HFF-Myc (cell line): ENCODE data around the gene ARHGEF28.

ENCODE experiments used
- DNase-seq: peaks from one replicate; pipeline ENCODE4 v3.0.0-alpha.2; 2011; ENCODE audit warnings: low read depth; ENCODE audit errors: extremely low read depth
- H3K4me3 ChIP-seq: replicated peaks from 2 replicates; pipeline ENCODE4 v1.5.1; 2011; ENCODE audit warnings: low read depth, mild to moderate bottlenecking, control low read depth, low read length
- TF ChIP-seq, protein P1 (sequence below): IDR thresholded peaks from 2 replicates; pipeline ENCODE4 v1.5.1; 2012; ENCODE audit warnings: mild to moderate bottlenecking, low read depth, low read length, control low read depth; ENCODE audit errors: missing control alignments

The ARHGEF28 gene

DNA sequence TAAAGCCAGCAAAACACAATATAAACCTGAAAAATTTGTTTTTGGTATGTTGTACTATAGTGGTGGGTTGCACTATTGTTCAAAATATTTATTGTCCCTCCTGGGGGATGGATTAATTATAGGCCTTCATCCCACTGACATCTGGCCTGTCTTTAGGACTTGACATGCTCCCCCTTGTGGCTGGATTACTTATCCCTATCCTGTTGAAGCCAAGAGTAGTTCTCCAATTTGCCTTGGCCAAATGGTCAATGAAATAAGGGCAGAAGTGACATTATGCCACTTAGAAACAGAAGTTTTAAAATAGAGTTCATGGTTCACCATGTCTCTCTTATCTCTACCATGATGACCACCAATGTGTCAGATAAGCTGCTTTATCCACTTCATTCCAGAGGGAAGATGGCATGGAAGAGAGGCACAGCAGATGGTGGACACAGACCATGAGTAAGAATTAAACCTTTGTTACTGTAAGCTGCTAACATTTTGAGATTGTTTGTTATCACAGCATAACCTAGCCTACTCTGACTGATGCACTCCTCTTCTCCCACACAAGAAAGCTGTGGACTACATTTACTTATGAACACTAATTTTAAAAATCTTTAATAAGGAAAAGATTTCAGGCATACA, 29.2 kb upstream of the ARHGEF28 start:
- DNase-seq, result peak; percentile 26
- TF ChIP-seq, protein P1, sequence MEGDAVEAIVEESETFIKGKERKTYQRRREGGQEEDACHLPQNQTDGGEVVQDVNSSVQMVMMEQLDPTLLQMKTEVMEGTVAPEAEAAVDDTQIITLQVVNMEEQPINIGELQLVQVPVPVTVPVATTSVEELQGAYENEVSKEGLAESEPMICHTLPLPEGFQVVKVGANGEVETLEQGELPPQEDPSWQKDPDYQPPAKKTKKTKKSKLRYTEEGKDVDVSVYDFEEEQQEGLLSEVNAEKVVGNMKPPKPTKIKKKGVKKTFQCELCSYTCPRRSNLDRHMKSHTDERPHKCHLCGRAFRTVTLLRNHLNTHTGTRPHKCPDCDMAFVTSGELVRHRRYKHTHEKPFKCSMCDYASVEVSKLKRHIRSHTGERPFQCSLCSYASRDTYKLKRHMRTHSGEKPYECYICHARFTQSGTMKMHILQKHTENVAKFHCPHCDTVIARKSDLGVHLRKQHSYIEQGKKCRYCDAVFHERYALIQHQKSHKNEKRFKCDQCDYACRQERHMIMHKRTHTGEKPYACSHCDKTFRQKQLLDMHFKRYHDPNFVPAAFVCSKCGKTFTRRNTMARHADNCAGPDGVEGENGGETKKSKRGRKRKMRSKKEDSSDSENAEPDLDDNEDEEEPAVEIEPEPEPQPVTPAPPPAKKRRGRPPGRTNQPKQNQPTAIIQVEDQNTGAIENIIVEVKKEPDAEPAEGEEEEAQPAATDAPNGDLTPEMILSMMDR, result peak; percentile 73
- no peak overlapping the region for H3K4me3 ChIP-seq

DNA sequence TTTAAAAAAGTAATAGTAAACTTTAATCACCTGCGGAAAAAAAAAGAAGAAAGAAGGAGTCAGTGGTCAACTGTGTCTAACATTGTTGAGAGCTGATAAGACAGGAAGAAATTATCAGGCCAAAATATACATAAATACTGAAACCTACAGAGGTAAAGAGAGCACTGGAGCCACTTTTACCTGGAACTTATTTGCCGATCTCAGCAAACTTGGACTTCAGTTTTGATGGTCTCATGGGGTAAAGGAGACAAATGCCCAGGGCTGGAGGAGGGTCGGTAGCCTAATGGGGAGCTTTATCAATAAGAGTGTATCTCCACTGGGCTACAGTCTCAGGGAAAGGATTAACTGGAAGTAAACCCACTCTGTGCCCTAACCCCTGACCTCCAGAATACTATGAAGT, 26.6 kb upstream of the ARHGEF28 start:
- no peak for DNase-seq
- TF ChIP-seq, protein P1, result no peak
- no peak overlapping the region for H3K4me3 ChIP-seq

DNA sequence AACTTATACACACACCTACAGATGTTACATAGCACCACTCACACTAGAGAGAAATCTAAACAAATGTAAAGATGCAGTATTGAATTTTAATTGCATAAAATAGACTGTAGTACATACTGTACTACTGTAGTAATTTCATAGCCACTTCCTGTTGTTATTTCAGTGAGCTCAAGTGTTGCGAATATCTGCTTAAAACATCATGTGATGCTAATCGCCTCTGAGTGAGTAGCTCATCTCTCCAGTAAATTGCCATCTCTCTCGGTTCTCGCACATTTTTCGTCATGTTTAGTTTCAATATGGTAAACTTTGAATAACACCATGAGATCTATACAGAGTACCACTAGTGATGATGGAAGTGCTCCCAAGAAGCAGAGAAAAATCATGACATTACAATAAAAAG, 22.0 kb upstream of the ARHGEF28 start:
- TF ChIP-seq, protein P1, result no peak
- no peak overlapping the region for H3K4me3 ChIP-seq
- no peak for DNase-seq

DNA sequence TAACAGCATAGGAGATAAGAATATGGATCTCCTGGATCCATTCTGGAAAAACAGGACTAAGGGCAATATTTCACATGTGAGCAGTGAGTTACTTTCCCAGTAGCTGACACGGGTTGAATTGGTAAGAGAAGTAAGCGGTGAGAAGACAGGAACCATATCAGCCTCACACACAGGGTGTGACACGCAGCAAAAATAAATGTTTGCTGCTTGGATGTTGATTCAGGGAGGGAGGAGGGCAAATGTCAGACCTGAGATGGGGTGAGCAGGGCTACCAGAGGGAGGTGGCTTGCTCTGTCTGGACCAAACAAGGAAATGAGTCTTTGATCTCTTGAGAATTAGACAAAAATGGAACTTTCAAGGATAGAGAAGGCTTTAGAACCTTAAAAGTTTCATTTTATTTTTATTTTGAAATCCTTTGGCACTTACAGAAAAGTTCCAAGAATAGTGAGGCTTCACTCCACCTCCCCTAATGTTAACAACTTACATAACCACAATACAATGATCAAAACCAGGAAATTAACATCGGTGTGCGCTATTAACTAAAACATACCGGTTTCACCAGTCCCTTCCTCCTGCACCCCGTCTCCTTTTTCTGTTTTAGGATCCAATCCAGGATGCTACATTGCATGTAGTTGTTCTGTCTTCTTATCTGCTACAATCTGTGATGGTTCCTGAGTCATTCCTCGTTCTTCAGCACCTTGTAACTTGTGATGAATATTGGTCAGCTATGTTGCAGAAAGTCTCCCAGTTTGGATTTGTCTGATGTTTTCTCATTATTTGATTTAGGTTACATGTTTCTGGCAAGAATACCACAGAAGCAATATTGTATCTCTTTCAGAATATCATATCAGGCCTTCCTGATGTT, 20.5 kb upstream of the ARHGEF28 start:
- DNase-seq, result no peak
- TF ChIP-seq, protein P1, result no peak
- H3K4me3 ChIP-seq, result no peak overlapping the region

DNA sequence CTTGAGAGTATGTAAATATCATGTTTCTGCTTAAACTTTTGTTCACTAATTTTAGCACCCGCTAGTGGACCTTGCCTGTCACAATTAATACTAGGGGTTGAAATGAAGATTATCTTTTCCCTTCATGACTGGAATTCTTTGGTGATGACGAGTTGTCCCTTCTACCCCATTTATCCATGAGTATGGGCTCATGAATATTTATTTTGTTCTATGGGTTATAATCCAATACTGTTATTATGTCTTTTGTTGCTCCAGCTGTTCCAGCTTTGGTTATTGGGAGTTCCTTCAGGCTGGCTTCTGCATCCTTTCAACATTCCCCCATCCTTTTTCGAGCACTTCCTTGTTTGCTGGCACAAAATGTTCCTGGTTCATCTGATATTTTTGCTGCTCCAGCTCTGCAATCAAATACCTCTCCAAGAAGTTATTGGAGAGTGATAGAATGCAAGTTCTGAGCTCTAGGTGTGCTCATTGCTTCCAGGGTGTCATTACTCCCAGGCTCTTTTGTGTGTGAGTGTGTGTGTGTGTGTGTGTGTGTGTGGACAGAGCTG, 19.7 kb upstream of the ARHGEF28 start:
- TF ChIP-seq, protein P1, result no peak
- no peak overlapping the region for H3K4me3 ChIP-seq
- no peak for DNase-seq

DNA sequence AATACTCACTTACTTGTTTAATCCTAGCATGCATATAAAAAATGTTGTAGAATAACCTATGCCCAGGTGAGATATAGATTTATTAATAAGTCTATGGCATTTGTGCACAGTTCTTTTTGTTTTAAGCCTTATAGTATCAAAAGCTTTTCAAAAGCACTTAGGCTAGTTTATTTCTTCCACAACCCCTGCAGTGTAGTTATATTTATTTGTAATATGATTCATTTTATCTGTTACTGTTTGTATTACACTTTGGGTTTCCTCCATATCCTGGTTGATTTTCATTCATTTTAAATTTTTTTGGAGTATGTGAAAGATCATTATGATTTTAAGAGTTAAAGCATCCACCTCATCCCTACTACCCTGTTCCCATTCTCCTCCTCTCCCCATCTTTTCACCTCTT, 18.8 kb upstream of the ARHGEF28 start:
- H3K4me3 ChIP-seq, result no peak overlapping the region
- no peak for DNase-seq
- TF ChIP-seq, protein P1, result no peak
